ENCODE results near the gene KCND3.

GRCh38 chr1:112004076-112004475 lies 14.6 kb upstream of the KCND3 start:
- TF ChIP-seq, protein P1, sequence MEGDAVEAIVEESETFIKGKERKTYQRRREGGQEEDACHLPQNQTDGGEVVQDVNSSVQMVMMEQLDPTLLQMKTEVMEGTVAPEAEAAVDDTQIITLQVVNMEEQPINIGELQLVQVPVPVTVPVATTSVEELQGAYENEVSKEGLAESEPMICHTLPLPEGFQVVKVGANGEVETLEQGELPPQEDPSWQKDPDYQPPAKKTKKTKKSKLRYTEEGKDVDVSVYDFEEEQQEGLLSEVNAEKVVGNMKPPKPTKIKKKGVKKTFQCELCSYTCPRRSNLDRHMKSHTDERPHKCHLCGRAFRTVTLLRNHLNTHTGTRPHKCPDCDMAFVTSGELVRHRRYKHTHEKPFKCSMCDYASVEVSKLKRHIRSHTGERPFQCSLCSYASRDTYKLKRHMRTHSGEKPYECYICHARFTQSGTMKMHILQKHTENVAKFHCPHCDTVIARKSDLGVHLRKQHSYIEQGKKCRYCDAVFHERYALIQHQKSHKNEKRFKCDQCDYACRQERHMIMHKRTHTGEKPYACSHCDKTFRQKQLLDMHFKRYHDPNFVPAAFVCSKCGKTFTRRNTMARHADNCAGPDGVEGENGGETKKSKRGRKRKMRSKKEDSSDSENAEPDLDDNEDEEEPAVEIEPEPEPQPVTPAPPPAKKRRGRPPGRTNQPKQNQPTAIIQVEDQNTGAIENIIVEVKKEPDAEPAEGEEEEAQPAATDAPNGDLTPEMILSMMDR (IDR thresholded peaks at IDR 0.05): no peak
- TF ChIP-seq POLR2A (IDR thresholded peaks at IDR 0.05): no peak

Data from thyroid gland (tissue), 4 donors.